A673 (cell line): ENCODE data around the gene CERS6. TPM values are rescaled to one million over a fixed set of nuclear protein-coding genes. Genes with fewer than 3 reads are reported as not detected.

Source experiments
- BruUV-seq: library from RNA; stranded (reverse); fragments of 400-500 nt; replicated peaks from 2 replicates; lab custom pipeline; 2021; lab: Mats Ljungman, UMichigan
- CTCF ChIA-PET: fragments of 300-600 bp; sonication (Branson Sonifier 250); formaldehyde crosslinking; loops from one replicate; lab custom pipeline; 2022; ENCODE audit warnings: antibody characterized with exemption; lab: Charles Lee
- POLR2A ChIA-PET: fragments of 300-600 bp; sonication (Branson Sonifier 250); formaldehyde crosslinking; loops from one replicate; lab custom pipeline; 2022; ENCODE audit warnings: antibody characterized with exemption; ENCODE audit not compliant: low non-redundant PET; lab: Charles Lee
- DNase-seq: peaks from one replicate; pipeline ENCODE4 v3.0.0-alpha.2; 2015; ENCODE audit warnings: low spot score
- H3K27ac ChIP-seq: fragments of 200-600 bp; sonication (generic); 2 replicates; pipeline ENCODE4 v1.5.1; 2016; ENCODE audit warnings: mixed run types, low read depth, mild to moderate bottlenecking, mixed read lengths, antibody characterized with exemption, low read length; ENCODE audit not compliant: poor library complexity, severe bottlenecking
- H3K27me3 ChIP-seq: fragments of 200-600 bp; sonication (generic); replicated peaks from 2 replicates; pipeline ENCODE4 v1.6.1; 2017; ENCODE audit warnings: mixed run types, low read depth, mild to moderate bottlenecking, mixed read lengths, antibody characterized with exemption, low read length; ENCODE audit not compliant: insufficient read depth, poor library complexity
- H3K36me3 ChIP-seq: fragments of 200-600 bp; sonication (generic); 2 replicates; pipeline ENCODE4 v1.6.1; 2016; ENCODE audit warnings: mixed run types, mild to moderate bottlenecking, mixed read lengths, antibody characterized with exemption, low read length; ENCODE audit not compliant: insufficient read depth, poor library complexity, severe bottlenecking
- H3K4me1 ChIP-seq: fragments of 200-600 bp; sonication (generic); 2 replicates; pipeline ENCODE4 v1.6.1; 2017; ENCODE audit warnings: mixed run types, mild to moderate bottlenecking, mixed read lengths, antibody characterized with exemption, low read length; ENCODE audit not compliant: insufficient read depth, poor library complexity, severe bottlenecking
- H3K4me3 ChIP-seq: fragments of 200-600 bp; sonication (generic); 2 replicates; pipeline ENCODE4 v1.5.1; 2016; ENCODE audit warnings: low read depth, mixed run types, mild to moderate bottlenecking, mixed read lengths, low read length; ENCODE audit not compliant: poor library complexity, severe bottlenecking
- H3K9me3 ChIP-seq: fragments of 200-600 bp; sonication (generic); 2 replicates; pipeline ENCODE4 v1.6.1; 2016; ENCODE audit warnings: mixed run types, low read depth, mild to moderate bottlenecking, mixed read lengths, antibody characterized with exemption, low read length; ENCODE audit not compliant: poor library complexity, severe bottlenecking
- CTCF ChIP-seq: fragments of 300-800, 200-600 bp; sonication (generic); conservative IDR thresholded peaks from 2 replicates; pipeline ENCODE4 v1.5.1; 2017; ENCODE audit warnings: low read depth, mild to moderate bottlenecking, antibody characterized with exemption, low read length, moderate library complexity, mixed read lengths
- EZH2 ChIP-seq: fragments of 200-600 bp; sonication (generic); IDR thresholded peaks from 2 replicates; pipeline ENCODE4 v1.6.1; 2017; ENCODE audit warnings: borderline replicate concordance, low read depth, mild to moderate bottlenecking, mixed read lengths, antibody characterized with exemption, low read length; ENCODE audit not compliant: poor library complexity, severe bottlenecking
- intact Hi-C: fragments of 100-400 bp; cut with micrococcal nuclease; formaldehyde crosslinking; loops from one replicate; pipeline ENCODE4 v1.10.0; 2022; ENCODE audit not compliant: unreplicated experiment
- total RNA-seq: library from RNA; stranded (reverse); gene quantifications from 2 replicates; pipeline ENCODE4 v1.2.3, GENCODE V29; 2021

CERS6 gene
- total RNA-seq, 1 experiment from 2014 or later: 12.4 TPM

DNA sequence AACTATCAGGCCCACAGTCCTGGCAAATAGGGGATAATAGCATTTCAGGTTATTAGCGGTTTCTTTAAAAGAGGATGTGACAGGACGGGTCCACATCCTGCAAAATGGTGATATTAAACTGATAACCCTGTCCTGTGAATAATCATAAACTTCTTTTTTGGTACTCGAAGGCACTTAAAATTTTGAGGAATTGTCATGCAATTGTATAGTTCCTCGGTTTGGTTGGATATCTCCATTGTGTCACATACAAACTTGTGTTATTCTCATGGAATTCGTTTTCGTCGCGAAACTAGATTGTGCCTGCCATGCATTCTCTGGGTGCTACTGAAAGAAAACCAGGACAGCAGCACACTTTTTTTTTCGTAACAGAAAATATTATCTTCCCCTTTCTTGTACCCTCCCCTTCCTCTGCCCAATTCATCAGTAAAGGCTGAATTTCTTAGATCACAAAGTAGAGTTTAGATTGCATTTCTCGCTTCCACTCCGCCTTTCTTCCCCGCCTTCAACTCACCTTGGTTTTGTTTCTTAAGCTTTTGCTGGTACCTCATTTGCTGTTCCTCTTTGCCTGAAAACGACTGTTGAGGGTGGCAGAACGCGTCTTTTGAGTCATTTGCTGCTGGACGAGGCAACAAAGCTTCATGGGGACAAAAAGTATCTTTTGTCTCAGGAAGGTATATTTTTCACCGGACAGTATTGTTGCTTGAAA is 1.3 kb downstream of the CERS6 start:
- no peaks in the 10 kb centered on the region for H3K36me3 ChIP-seq
- no peaks in the 10 kb centered on the region for H3K27me3 ChIP-seq
- H3K4me1 ChIP-seq: no peaks in the 10 kb centered on the region
- no peak for DNase-seq
- intact Hi-C loops: no loop called here
- BruUV-seq: no TSS peak
- H3K9me3 ChIP-seq: no peaks in the 10 kb centered on the region
- CTCF ChIA-PET: no interaction called here
- H3K4me3 ChIP-seq: peak overlapping the region; percentile 55
- no peak overlapping the region for H3K27ac ChIP-seq
- POLR2A ChIA-PET: no interaction called here
- TF ChIP-seq EZH2 (no peak), CTCF (no peak)

GRCh38 chr2:168458139-168458538 is 2.1 kb downstream of the CERS6 start:
- intact Hi-C loops: no loop called here
- no TSS peak for BruUV-seq
- Histone ChIP-seq H3K27ac (no peak overlapping the region), H3K9me3 (no peaks in the 10 kb centered on the region), H3K4me1 (no peaks in the 10 kb centered on the region), H3K36me3 (no peaks in the 10 kb centered on the region), H3K4me3 (no peak overlapping the region), H3K27me3 (no peaks in the 10 kb centered on the region)
- POLR2A ChIA-PET: no interaction called here
- DNase-seq: no peak
- CTCF ChIA-PET: no interaction called here
- TF ChIP-seq EZH2 (no peak), CTCF (no peak)

GRCh38 chr2:168459256-168459655 is 3.2 kb downstream of the CERS6 start:
- no TSS peak for BruUV-seq
- Histone ChIP-seq H3K4me1 (no peaks in the 10 kb centered on the region), H3K27ac (no peak overlapping the region), H3K9me3 (no peaks in the 10 kb centered on the region), H3K4me3 (no peak overlapping the region), H3K36me3 (no peaks in the 10 kb centered on the region), H3K27me3 (no peaks in the 10 kb centered on the region)
- ChIA-PET CTCF (no interaction called here), POLR2A (no interaction called here)
- TF ChIP-seq EZH2 (no peak), CTCF (no peak)
- intact Hi-C loops: no loop called here
- no peak for DNase-seq
